ENCODE results near the gene MON1A. TPM values are rescaled to one million over a fixed set of nuclear protein-coding genes. Genes with fewer than 3 reads are reported as not detected.
"Not testable (repeated sequence)": the region's sequence is repeated elsewhere in the genome, so short reads cannot be mapped to it uniquely, and the experiment has no call there.

Gene MON1A
- total RNA-seq, 2 experiments from 2014 or later = 7.5 to 8.3 TPM

- H3K9me3 Mint-ChIP-seq (ENCODE audit: low read depth); intact Hi-C loops (cut with DNase I, micrococcal nuclease); DNase-seq; H3K36me3 Mint-ChIP-seq (ENCODE audit: low read depth); H3K4me1 Mint-ChIP-seq; H3K4me3 Mint-ChIP-seq; ATAC-seq; CTCF ChIA-PET; H3K27me3 Mint-ChIP-seq: not testable (repeated sequence)
- peak overlapping the region; percentile 51 for H3K27ac Mint-ChIP-seq
- POLR2A ChIA-PET = interaction anchor here (0.5 kb wide), 1 partner anchor 54 kb away, joined by 4 read pairs; no protein-coding TSS in a partner anchor
Observed at GRCh38 chr3:49917806-49918590, 11.6 kb downstream of the MON1A start.

- DNase-seq (no peak), ATAC-seq (no peak)
- no peaks in the 10 kb centered on the region for H3K9me3 Mint-ChIP-seq (ENCODE audit: low read depth)
- no peaks in the 10 kb centered on the region for H3K4me1 Mint-ChIP-seq
- no peak overlapping the region for H3K27ac Mint-ChIP-seq
- H3K36me3 Mint-ChIP-seq (ENCODE audit: low read depth) = peaks cover 6% of the 10 kb centered on the region
- CTCF ChIA-PET = no interaction called here
- H3K27me3 Mint-ChIP-seq = no peaks in the 10 kb centered on the region
- intact Hi-C loops (cut with DNase I, micrococcal nuclease) = no loop called here
- no peak overlapping the region for H3K4me3 Mint-ChIP-seq
- POLR2A ChIA-PET = no interaction called here
Observed at GRCh38 chr3:49916686-49917085, 12.9 kb downstream of the MON1A start.

GRCh38 chr3:49914906-49915305, 14.7 kb downstream of the MON1A start:
- Mint-ChIP-seq H3K4me1 (no peaks in the 10 kb centered on the region), H3K9me3 (ENCODE audit: low read depth) (no peaks in the 10 kb centered on the region), H3K27ac (no peak overlapping the region), H3K27me3 (no peaks in the 10 kb centered on the region), H3K36me3 (ENCODE audit: low read depth) (peaks cover 9% of the 10 kb centered on the region), H3K4me3 (no peak overlapping the region)
- POLR2A ChIA-PET = interaction anchor here (0.5 kb wide), 1 partner anchor 110 kb away, joined by 3 read pairs; no protein-coding TSS in a partner anchor
- CTCF ChIA-PET = interaction anchor here (0.6 to 2.4 kb wide), 3 partner anchors 9 to 834 kb away, joined by 5 to 9 read pairs (median 6); partner anchors contain the start of gene MON1A
- DNase-seq (no peak), ATAC-seq (no peak)
- intact Hi-C loops (cut with DNase I, micrococcal nuclease) = no loop called here

- ATAC-seq (no peak), DNase-seq (no peak)
- Mint-ChIP-seq H3K27me3 (no peaks in the 10 kb centered on the region), H3K4me1 (no peaks in the 10 kb centered on the region), H3K27ac (no peak overlapping the region), H3K36me3 (ENCODE audit: low read depth) (peaks cover 12% of the 10 kb centered on the region), H3K9me3 (ENCODE audit: low read depth) (no peaks in the 10 kb centered on the region), H3K4me3 (no peak overlapping the region)
- intact Hi-C loops (cut with DNase I, micrococcal nuclease) = no loop called here
- ChIA-PET CTCF (interaction anchor here (0.7 kb wide), 1 partner anchor 101 kb away, joined by 3 read pairs; no protein-coding TSS in a partner anchor), POLR2A (no interaction called here)
Observed at GRCh38 chr3:49912881-49913281, 16.7 kb downstream of the MON1A start.

GRCh38 chr3:49911611-49912010, 18.0 kb downstream of the MON1A start:
- ChIA-PET CTCF (interaction anchor here (1.5 kb wide), 1 partner anchor 17 kb away, joined by 4 read pairs; no protein-coding TSS in a partner anchor), POLR2A (no interaction called here)
- DNase-seq (no peak), ATAC-seq (no peak)
- Mint-ChIP-seq H3K27ac (no peak overlapping the region), H3K27me3 (no peaks in the 10 kb centered on the region), H3K9me3 (ENCODE audit: low read depth) (no peaks in the 10 kb centered on the region), H3K4me3 (no peak overlapping the region), H3K36me3 (ENCODE audit: low read depth) (peaks cover 11% of the 10 kb centered on the region), H3K4me1 (peaks cover 3% of the 10 kb centered on the region)
- intact Hi-C loops (cut with DNase I, micrococcal nuclease) = no loop called here

- peaks cover 9% of the 10 kb centered on the region for H3K4me1 Mint-ChIP-seq
- no peaks in the 10 kb centered on the region for H3K9me3 Mint-ChIP-seq (ENCODE audit: low read depth)
- ChIA-PET CTCF (interaction anchor here (0.6 to 1.5 kb wide), 2 partner anchors 17 to 137 kb away, joined by 3 to 4 read pairs; no protein-coding TSS in a partner anchor), POLR2A (no interaction called here)
- H3K27ac Mint-ChIP-seq = no peak overlapping the region
- intact Hi-C loops (cut with DNase I, micrococcal nuclease) = no loop called here
- H3K4me3 Mint-ChIP-seq = no peak overlapping the region
- H3K27me3 Mint-ChIP-seq = no peaks in the 10 kb centered on the region
- peaks cover 11% of the 10 kb centered on the region for H3K36me3 Mint-ChIP-seq (ENCODE audit: low read depth)
- DNase-seq (no peak), ATAC-seq (no peak)
Observed at GRCh38 chr3:49911124-49911420, 18.5 kb downstream of the MON1A start.

GRCh38 chr3:49910409-49911123, 19.0 kb downstream of the MON1A start:
- peaks cover 11% of the 10 kb centered on the region for H3K36me3 Mint-ChIP-seq (ENCODE audit: low read depth)
- H3K27me3 Mint-ChIP-seq = no peaks in the 10 kb centered on the region
- H3K4me1 Mint-ChIP-seq = peaks cover 14% of the 10 kb centered on the region
- no peak overlapping the region for H3K4me3 Mint-ChIP-seq
- no peaks in the 10 kb centered on the region for H3K9me3 Mint-ChIP-seq (ENCODE audit: low read depth)
- ATAC-seq (no peak), DNase-seq (no peak)
- intact Hi-C loops (cut with DNase I, micrococcal nuclease) = no loop called here
- no peak overlapping the region for H3K27ac Mint-ChIP-seq
- CTCF ChIA-PET = interaction anchor here (0.6 to 1.5 kb wide), 4 partner anchors 14 to 137 kb away, joined by 3 to 4 read pairs (median 3); no protein-coding TSS in a partner anchor
- POLR2A ChIA-PET = interaction anchor here (0.8 kb wide), 1 partner anchor 30 kb away, joined by 3 read pairs; the partner anchor contains the start of gene RBM6

- intact Hi-C loops (cut with DNase I, micrococcal nuclease) = loop anchor here (5.0 to 10.0 kb wide), 4 partner anchors 106 to 366 kb away; partner anchors contain the start of genes GMPPB (in 1 of the 2) and INKA1 (in 1 of the 2)
- H3K27me3 Mint-ChIP-seq = no peaks in the 10 kb centered on the region
- ChIA-PET CTCF (interaction anchor here (0.7 to 1.8 kb wide), 9 partner anchors 17 to 118 kb away, joined by 3 to 6 read pairs (median 4); partner anchors contain the start of genes CDHR4 and MON1A), POLR2A (no interaction called here)
- H3K4me3 Mint-ChIP-seq = no peak overlapping the region
- no peak for ATAC-seq
- DNase-seq = no peak
- H3K36me3 Mint-ChIP-seq (ENCODE audit: low read depth) = peaks cover 13% of the 10 kb centered on the region
- H3K4me1 Mint-ChIP-seq = peaks cover 22% of the 10 kb centered on the region
- H3K27ac Mint-ChIP-seq = no peak overlapping the region
- H3K9me3 Mint-ChIP-seq (ENCODE audit: low read depth) = no peaks in the 10 kb centered on the region
Observed at GRCh38 chr3:49908373-49909199, 21.0 kb downstream of the MON1A start.

GRCh38 chr3:49906073-49906743, 23.4 kb downstream of the MON1A start:
- Mint-ChIP-seq H3K36me3 (ENCODE audit: low read depth) (peaks cover 8% of the 10 kb centered on the region), H3K27ac (peak overlapping the region; percentile 48), H3K4me3 (peak overlapping the region; percentile 8), H3K27me3 (no peaks in the 10 kb centered on the region), H3K9me3 (ENCODE audit: low read depth) (no peaks in the 10 kb centered on the region), H3K4me1 (peaks cover 22% of the 10 kb centered on the region)
- intact Hi-C loops (cut with DNase I, micrococcal nuclease) = loop anchor here (1.0 to 10.0 kb wide), 5 partner anchors 103 to 364 kb away; partner anchors contain the start of genes INKA1 (in 2 of the 2) and GMPPB (in 1 of the 2)
- ChIA-PET CTCF (interaction anchor here (0.5 to 1.6 kb wide), 5 partner anchors 25 to 391 kb away, joined by 3 to 4 read pairs (median 3); partner anchors contain the start of gene INKA1), POLR2A (no interaction called here)
- peak; percentile 77 for DNase-seq
- ATAC-seq = peak; percentile 45

GRCh38 chr3:49904448-49904847, 25.2 kb downstream of the MON1A start:
- H3K9me3 Mint-ChIP-seq (ENCODE audit: low read depth); DNase-seq; POLR2A ChIA-PET; H3K27me3 Mint-ChIP-seq; CTCF ChIA-PET; ATAC-seq; H3K36me3 Mint-ChIP-seq (ENCODE audit: low read depth): not testable (repeated sequence)
- intact Hi-C loops (cut with DNase I, micrococcal nuclease) = loop anchor here (1.0 to 10.0 kb wide), 5 partner anchors 25 to 182 kb away; partner anchors contain the start of genes GMPPB (in 2 of the 2), IP6K1 (in 1 of the 2), MON1A (in 1 of the 2) and TRAIP (in 1 of the 2)
- H3K27ac Mint-ChIP-seq = peak overlapping the region; percentile 92
- peak overlapping the region; percentile 84 for H3K4me3 Mint-ChIP-seq
- H3K4me1 Mint-ChIP-seq = peaks cover 22% of the 10 kb centered on the region

Measured in activated CD4-positive, alpha-beta T cell treated with anti-CD3 and anti-CD28 coated beads for 36 hours (primary cell).